B cell (primary cell): Measurements from ENCODE around the gene RGS19. TPM values are rescaled to one million over a fixed set of nuclear protein-coding genes. Genes with fewer than 3 reads are reported as not detected.

Source experiments
- ATAC-seq: fragments of 200-7000 bp; cut with Tn5 transposase; one replicate; pipeline ENCODE4 v1.10.0; 2021; ENCODE audit warnings: low read depth, mild to moderate bottlenecking, moderate number of reproducible peaks, moderate library complexity
- CTCF ChIA-PET: fragments of 350-600 bp; sonication (Branson Sonifier 250); formaldehyde crosslinking; loops from one replicate; lab custom pipeline; 2021; ENCODE audit warnings: antibody characterized with exemption, inconsistent platforms; lab: Charles Lee
- POLR2A ChIA-PET: fragments of 350-600 bp; sonication (Branson Sonifier 250); formaldehyde crosslinking; loops from one replicate; lab custom pipeline; 2021; ENCODE audit warnings: antibody characterized with exemption; lab: Charles Lee
- DNase-seq: peaks from one replicate; pipeline ENCODE4 v3.0.0; 2013
- H2AFZ ChIP-seq: 2 replicates; pipeline ENCODE4 v1.6.1; 2012; ENCODE audit warnings: mild to moderate bottlenecking, low read depth, low read length; ENCODE audit not compliant: insufficient read depth, poor library complexity, severe bottlenecking
- H3K27ac ChIP-seq, 2 donors: 1 replicate in 1 of 2; 2 replicates in 1 of 2; pipeline ENCODE4 v1.5.1; 2012 to 2013; ENCODE audit warnings: low read length in 2 of 2, mild to moderate bottlenecking in 2 of 2, moderate library complexity in 1 of 2
- H3K27me3 ChIP-seq, 4 experiments: fragments of 200-600 bp in 1 of 4; sonication (generic) in 1 of 4; replicated peaks in 1 of 4; 1 replicate in 2 of 4; 2 replicates in 2 of 4; pipeline versions ENCODE4 v1.6.1 to v1.7.0; 2013 to 2016; ENCODE audit warnings: low read length in 3 of 4, mild to moderate bottlenecking in 2 of 4, mixed read lengths in 1 of 4, moderate library complexity in 1 of 4; ENCODE audit not compliant: insufficient read depth in 4 of 4, control insufficient read depth in 3 of 4; ENCODE audit errors: control extremely low read depth in 1 of 4
- H3K36me3 ChIP-seq, 2 experiments: replicated peaks in 1 of 2; 1 replicate in 1 of 2; 2 replicates in 1 of 2; pipeline versions ENCODE4 v1.6.1 to v1.7.1; 2013; ENCODE audit warnings: low read length in 1 of 2; ENCODE audit not compliant: insufficient read depth in 2 of 2, control insufficient read depth in 1 of 2; ENCODE audit errors: control extremely low read depth in 1 of 2, extremely low read depth in 1 of 2
- H3K4me1 ChIP-seq, 2 donors: fragments of 200-600 bp in 1 of 2; sonication (generic) in 1 of 2; 1 replicate in 1 of 2; 2 replicates in 1 of 2; pipeline versions ENCODE4 v1.5.1 to v1.6.1; 2013 to 2017; ENCODE audit warnings: low read length in 2 of 2; ENCODE audit not compliant: control insufficient read depth in 2 of 2, insufficient read depth in 2 of 2
- H3K4me2 ChIP-seq: replicated peaks from 2 replicates; pipeline ENCODE3; 2012; ENCODE audit warnings: mild to moderate bottlenecking, low read depth, low read length; ENCODE audit not compliant: poor library complexity, severe bottlenecking
- H3K4me3 ChIP-seq, 5 experiments: fragments of 200-600 bp in 1 of 5; sonication (generic) in 1 of 5; 1 replicate in 3 of 5; 2 replicates in 2 of 5; pipeline versions ENCODE4 v1.5.1 to v1.7.0; 2011 to 2016; ENCODE audit warnings: low read length in 4 of 5, mild to moderate bottlenecking in 4 of 5, low read depth in 2 of 5, control low read depth in 1 of 5, moderate library complexity in 1 of 5; ENCODE audit not compliant: insufficient read depth in 1 of 5; ENCODE audit errors: control extremely low read depth in 1 of 5, extremely low read depth in 1 of 5
- H3K79me2 ChIP-seq: fragments of 200-600 bp; sonication (generic); one replicate; pipeline ENCODE4 v1.6.0; 2016; ENCODE audit warnings: low read length; ENCODE audit not compliant: control insufficient read depth, insufficient read depth
- H3K9ac ChIP-seq: fragments of 200-600 bp; sonication (generic); 2 replicates; pipeline ENCODE4 v1.6.1; 2017; ENCODE audit warnings: mild to moderate bottlenecking, low read length, moderate library complexity
- H3K9me3 ChIP-seq, 3 donors: one replicate each; pipeline versions ENCODE4 v1.6.1 to v1.7.1; 2013; ENCODE audit warnings: low read length in 2 of 3; ENCODE audit not compliant: control insufficient read depth in 2 of 3, insufficient read depth in 1 of 3; ENCODE audit errors: control extremely low read depth in 1 of 3
- H4K20me1 ChIP-seq: 2 replicates; pipeline ENCODE4 v1.6.0; 2012; ENCODE audit warnings: mild to moderate bottlenecking, low read length; ENCODE audit not compliant: insufficient read depth, control insufficient read depth, poor library complexity, severe bottlenecking
- H3K27ac Mint-ChIP-seq: one replicate; pipeline ENCODE4 v1.8.0; 2021; ENCODE audit warnings: mixed read lengths
- H3K27me3 Mint-ChIP-seq: one replicate; pipeline ENCODE4 v1.8.0; 2021; ENCODE audit warnings: mixed read lengths
- H3K4me1 Mint-ChIP-seq: one replicate; pipeline ENCODE4 v1.8.0; 2021; ENCODE audit warnings: mixed read lengths
- H3K4me3 Mint-ChIP-seq: one replicate; pipeline ENCODE4 v1.8.0; 2021; ENCODE audit warnings: mixed read lengths
- H3K9me3 Mint-ChIP-seq: one replicate; pipeline ENCODE4 v1.8.0; 2022; ENCODE audit warnings: mixed read lengths; ENCODE audit not compliant: insufficient read depth
- EZH2 ChIP-seq: IDR thresholded peaks from 2 replicates; pipeline ENCODE4 v1.6.1; 2012; ENCODE audit warnings: borderline replicate concordance, low read depth, mild to moderate bottlenecking, moderate library complexity, low read length; ENCODE audit not compliant: insufficient read depth, poor library complexity, severe bottlenecking
- WGBS: methylation state at CpG from one replicate; pipeline ENCODE4 v1.1.5; 2013; ENCODE audit warnings: missing lambda C conversion rate; ENCODE audit not compliant: insufficient coverage; 5-methylcytosine and 5-hydroxymethylcytosine counted together
- intact Hi-C: fragments of 100-400 bp; cut with micrococcal nuclease; formaldehyde crosslinking; loops from one replicate; pipeline ENCODE4 v1.10.0; 2022
- polyA plus RNA-seq: library from polyadenylated mRNA; depleted of rRNA; stranded (reverse); fragments of >200 nt; gene quantifications from 2 replicates; pipeline ENCODE4 v1.2.3, GENCODE V29; 2012
- total RNA-seq, 2 donors: library from RNA; stranded (reverse); fragments of 120-200 nt in 1 of 2; gene quantifications; 1 replicate in 1 of 2; 2 replicates in 1 of 2; pipeline versions ENCODE4 v1.2.3 to v1.2.4, GENCODE V29; 2013 to 2022
- TF ChIP-seq, protein P1 (sequence below): fragments of 200-600 bp; IDR thresholded peaks from one replicate; pipeline ENCODE4 v1.8.0; 2022; ENCODE audit warnings: antibody characterized with exemption, mild to moderate bottlenecking

RGS19 gene
- total and polyA plus RNA-seq, 2 donors (not counting 1 experiment from before 2014, with no cell fraction given), result 69.4 to 203 TPM

GRCh38 chr20:64115171-64115911 is 36.0 kb upstream of the RGS19 start:
- TF ChIP-seq EZH2, result no peak
- TF ChIP-seq, protein P1, sequence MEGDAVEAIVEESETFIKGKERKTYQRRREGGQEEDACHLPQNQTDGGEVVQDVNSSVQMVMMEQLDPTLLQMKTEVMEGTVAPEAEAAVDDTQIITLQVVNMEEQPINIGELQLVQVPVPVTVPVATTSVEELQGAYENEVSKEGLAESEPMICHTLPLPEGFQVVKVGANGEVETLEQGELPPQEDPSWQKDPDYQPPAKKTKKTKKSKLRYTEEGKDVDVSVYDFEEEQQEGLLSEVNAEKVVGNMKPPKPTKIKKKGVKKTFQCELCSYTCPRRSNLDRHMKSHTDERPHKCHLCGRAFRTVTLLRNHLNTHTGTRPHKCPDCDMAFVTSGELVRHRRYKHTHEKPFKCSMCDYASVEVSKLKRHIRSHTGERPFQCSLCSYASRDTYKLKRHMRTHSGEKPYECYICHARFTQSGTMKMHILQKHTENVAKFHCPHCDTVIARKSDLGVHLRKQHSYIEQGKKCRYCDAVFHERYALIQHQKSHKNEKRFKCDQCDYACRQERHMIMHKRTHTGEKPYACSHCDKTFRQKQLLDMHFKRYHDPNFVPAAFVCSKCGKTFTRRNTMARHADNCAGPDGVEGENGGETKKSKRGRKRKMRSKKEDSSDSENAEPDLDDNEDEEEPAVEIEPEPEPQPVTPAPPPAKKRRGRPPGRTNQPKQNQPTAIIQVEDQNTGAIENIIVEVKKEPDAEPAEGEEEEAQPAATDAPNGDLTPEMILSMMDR, result no peak
- POLR2A ChIA-PET, result no interaction called here
- H4K20me1 ChIP-seq, result no peaks in the 10 kb centered on the region

DNA sequence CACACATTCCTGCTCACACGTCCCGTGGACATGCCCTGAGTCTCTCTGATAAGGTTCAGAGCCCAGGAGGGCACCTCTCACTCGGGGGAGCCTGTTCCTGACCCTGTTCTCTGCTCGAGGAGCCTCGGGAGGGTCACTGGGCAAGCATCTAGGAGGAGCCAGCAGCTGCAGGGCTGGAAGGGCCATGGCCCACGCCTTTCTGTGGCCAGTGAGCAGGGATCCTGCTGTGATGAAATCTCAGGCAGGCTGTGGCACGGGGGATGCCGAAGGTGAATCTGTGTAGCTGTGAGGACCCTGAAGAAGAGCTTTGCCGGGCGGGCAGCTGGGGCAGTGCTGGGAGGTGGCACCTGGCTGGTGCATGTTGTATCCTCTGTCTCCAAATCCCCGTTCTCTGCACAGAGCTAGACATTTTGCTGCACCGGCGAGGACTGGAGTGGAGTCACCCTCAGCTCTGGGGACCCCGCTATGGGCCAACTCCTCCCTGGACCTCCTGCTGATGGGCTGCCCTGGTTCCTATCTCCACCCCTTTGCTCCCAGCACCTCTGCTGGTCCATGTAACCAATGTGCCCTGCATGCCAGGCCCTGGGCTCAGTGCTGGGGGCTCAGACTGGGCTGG is 35.1 kb upstream of the RGS19 start:
- Mint-ChIP-seq H3K4me1 (peaks cover 11% of the 10 kb centered on the region), H3K4me3 (no peak overlapping the region), H3K27ac (no peak overlapping the region), H3K27me3 (no peaks in the 10 kb centered on the region), H3K9me3 (no peaks in the 10 kb centered on the region)
- Histone ChIP-seq H3K27me3 (peaks cover 0 to 2% (median 0%) of the 10 kb centered on the region in 4 experiments), H3K27ac (no peak overlapping the region), H3K79me2 (no peaks in the 10 kb centered on the region), H3K9me3 (no peaks in the 10 kb centered on the region), H3K9ac (no peak overlapping the region), H3K4me1 (peaks cover 0 to 14% of the 10 kb centered on the region in 2 donors), H4K20me1 (no peaks in the 10 kb centered on the region), H3K4me3 (no peak overlapping the region), H3K36me3 (no peaks in the 10 kb centered on the region), H2AFZ (no peak overlapping the region), H3K4me2 (no peak overlapping the region)
- POLR2A ChIA-PET, result no interaction called here
- intact Hi-C loops, result no loop called here
- WGBS, result 93% methylated on average over 14 of the region's 14 CpGs
- no peak for TF ChIP-seq EZH2
- TF ChIP-seq, protein P1, result no peak
- ATAC-seq, result no peak
- DNase-seq, result no peak
- CTCF ChIA-PET, result interaction anchor here (1.4 to 9.2 kb wide), 4 partner anchors 13 to 76 kb away, joined by 3 to 220 read pairs (median 11); partner anchors contain the start of genes LKAAEAR1, OPRL1 and RGS19

More at GRCh38 chr20:64115171-64115911, 36.0 kb upstream of the RGS19 start:
- no peak overlapping the region for H2AFZ ChIP-seq
- no peaks in the 10 kb centered on the region for H3K79me2 ChIP-seq
- H3K27me3 Mint-ChIP-seq, result no peaks in the 10 kb centered on the region
- CTCF ChIA-PET, result interaction anchor here (1.4 to 9.2 kb wide), 4 partner anchors 14 to 77 kb away, joined by 3 to 220 read pairs (median 11); partner anchors contain the start of genes LKAAEAR1, OPRL1 and RGS19
- H3K4me1 ChIP-seq, result peaks cover 4 to 19% of the 10 kb centered on the region in 2 donors
- H3K4me1 Mint-ChIP-seq, result peaks cover 16% of the 10 kb centered on the region
- H3K4me3 Mint-ChIP-seq, result no peak overlapping the region
- ATAC-seq (no peak), DNase-seq (no peak)
- H3K4me3 ChIP-seq, result no peak overlapping the region
- no peak overlapping the region for H3K27ac Mint-ChIP-seq
- no peaks in the 10 kb centered on the region for H3K27me3 ChIP-seq
- no peak overlapping the region for H3K27ac ChIP-seq
- H3K9me3 ChIP-seq, result no peaks in the 10 kb centered on the region
- no peaks in the 10 kb centered on the region for H3K36me3 ChIP-seq
- no peak overlapping the region for H3K9ac ChIP-seq
- intact Hi-C loops, result no loop called here
- H3K9me3 Mint-ChIP-seq, result no peaks in the 10 kb centered on the region
- 89% methylated on average over 11 of the region's 14 CpGs for WGBS
- H3K4me2 ChIP-seq, result no peak overlapping the region
